T-cell (primary cell): ENCODE results near the gene MCAM. TPM values are rescaled to one million over a fixed set of nuclear protein-coding genes. Genes with fewer than 3 reads are reported as not detected.
A peak's percentile ranks its signal among the peaks of the same experiment; 100 is the strongest.

ENCODE experiments used
- ATAC-seq, 4 experiments: fragments of 200-7000 bp in 3 of 4; fragments of 150-1000 bp in 1 of 4; cut with Tn5 transposase; replicated peaks in 1 of 4; 1 replicate in 3 of 4; 2 replicates in 1 of 4; pipeline ENCODE4 v1.10.0; 2021; ENCODE audit warnings: moderate library complexity in 3 of 4, mild to moderate bottlenecking in 2 of 4, moderate number of reproducible peaks in 1 of 4
- CTCF ChIA-PET, 2 donors: fragments of 300-600 bp; sonication (Branson Sonifier 250); formaldehyde crosslinking; loops; one replicate each; lab custom pipeline; 2022; ENCODE audit warnings: antibody characterized with exemption in 2 of 2; lab: Charles Lee
- POLR2A ChIA-PET, 2 donors: fragments of 300-600 bp; sonication (Branson Sonifier 250); formaldehyde crosslinking; loops; one replicate each; lab custom pipeline; 2022; ENCODE audit warnings: antibody characterized with exemption in 2 of 2; lab: Charles Lee
- DNase-seq, 35 experiments: peaks; one replicate each; pipeline versions ENCODE4 v3.0.0 to v3.0.0-alpha.2; 2013 to 2023
- H3K27ac ChIP-seq: one replicate; pipeline ENCODE4 v1.5.1; 2013; ENCODE audit warnings: low read length
- H3K27me3 ChIP-seq, 2 experiments: replicated peaks in 1 of 2; 1 replicate in 1 of 2; 2 replicates in 1 of 2; pipeline versions ENCODE4 v1.6.1 to v1.7.0; 2013; ENCODE audit warnings: low read length in 1 of 2, mixed read lengths in 1 of 2; ENCODE audit not compliant: control insufficient read depth in 2 of 2, insufficient read depth in 2 of 2; ENCODE audit errors: extremely low read depth in 1 of 2
- H3K36me3 ChIP-seq, 2 donors: 1 replicate in 1 of 2; 2 replicates in 1 of 2; pipeline versions ENCODE4 v1.6.1 to v1.7.0; 2013; ENCODE audit warnings: low read length in 1 of 2; ENCODE audit not compliant: control insufficient read depth in 2 of 2, insufficient read depth in 1 of 2; ENCODE audit errors: extremely low read depth in 1 of 2
- H3K4me1 ChIP-seq, 2 experiments: 1 replicate in 1 of 2; 2 replicates in 1 of 2; pipeline versions ENCODE4 v1.6.1 to v1.7.0; 2013; ENCODE audit warnings: low read length in 2 of 2, mixed read lengths in 1 of 2; ENCODE audit not compliant: insufficient read depth in 2 of 2, control insufficient read depth in 1 of 2; ENCODE audit errors: extremely low read depth in 1 of 2
- H3K4me3 ChIP-seq, 2 donors: 1 replicate in 1 of 2; 2 replicates in 1 of 2; pipeline versions ENCODE4 v1.5.1 to v1.7.0; 2013; ENCODE audit warnings: mild to moderate bottlenecking in 2 of 2, low read length in 1 of 2, moderate library complexity in 1 of 2; ENCODE audit not compliant: control insufficient read depth in 1 of 2; ENCODE audit errors: extremely low read depth in 1 of 2
- H3K9me3 ChIP-seq: 2 replicates; pipeline ENCODE4 v1.7.0; 2013
- H3K27ac Mint-ChIP-seq, 2 donors: one replicate each; pipeline ENCODE4 v1.8.0; 2020 to 2021; ENCODE audit warnings: mild to moderate bottlenecking in 2 of 2, mixed read lengths in 2 of 2
- H3K27me3 Mint-ChIP-seq, 2 donors: one replicate each; pipeline ENCODE4 v1.8.0; 2021 to 2022; ENCODE audit warnings: mixed read lengths in 2 of 2
- H3K36me3 Mint-ChIP-seq: one replicate; pipeline ENCODE4 v1.8.0; 2021; ENCODE audit warnings: mixed read lengths
- H3K4me1 Mint-ChIP-seq, 3 donors: one replicate each; pipeline ENCODE4 v1.8.0; 2020 to 2022; ENCODE audit warnings: mixed read lengths in 3 of 3, mild to moderate bottlenecking in 1 of 3
- H3K4me3 Mint-ChIP-seq, 3 donors: one replicate each; pipeline ENCODE4 v1.8.0; 2020 to 2022; ENCODE audit warnings: mild to moderate bottlenecking in 3 of 3, mixed read lengths in 3 of 3, moderate library complexity in 3 of 3
- H3K9me3 Mint-ChIP-seq, 3 donors: one replicate each; pipeline ENCODE4 v1.8.0; 2020 to 2022; ENCODE audit warnings: mixed read lengths in 3 of 3
- WGBS: methylation state at CpG from one replicate; pipeline ENCODE4 v1.1.5; 2013; ENCODE audit warnings: missing lambda C conversion rate; ENCODE audit not compliant: insufficient coverage; 5-methylcytosine and 5-hydroxymethylcytosine counted together
- total RNA-seq, 35 experiments: library from RNA in 6 of 35; stranded (reverse) in 6 of 35; fragments of 120-200 nt in 1 of 35; gene quantifications; one replicate each; pipeline versions ENCODE4 v1.2.1 to v1.2.4 and lab custom pipeline; 2013 to 2026

Gene MCAM
- total RNA-seq, 5 donors from 2014 or later (not counting 1 experiment from before 2014, with no cell fraction given): 0.50 to 10.2 (median 0.76) TPM

- Histone ChIP-seq H3K4me1 (peaks cover 5 to 38% of the 10 kb centered on the region in 2 experiments), H3K36me3 (peaks cover 2 to 6% of the 10 kb centered on the region in 2 donors), H3K27me3 (peaks cover 4 to 16% of the 10 kb centered on the region in 2 experiments), H3K4me3 (peak within 1 kb of the TSS; percentile 77 to 95), H3K9me3 (no peaks in the 10 kb centered on the region), H3K27ac (peak within 1 kb of the TSS; percentile 60)
- H3K27me3 Mint-ChIP-seq: peaks cover 16% of the 10 kb centered on the region in 2 donors
- peaks cover 3% of the 10 kb centered on the region for H3K36me3 Mint-ChIP-seq
- H3K27ac Mint-ChIP-seq: peak within 1 kb of the TSS; percentile 92 to 93
- DNase-seq: peak; percentile 83 to 98 (median 91)
- H3K9me3 Mint-ChIP-seq: no peaks in the 10 kb centered on the region
- ChIA-PET POLR2A (interaction anchor here in 1 of 2 donors (0.6 kb wide), 1 partner anchor 1031 kb away, joined by 3 read pairs; no protein-coding TSS in a partner anchor), CTCF (interaction anchor here in 1 of 2 donors (0.7 kb wide), 1 partner anchor 250 kb away, joined by 5 read pairs; the partner anchor contains the start of gene HMBS)
- H3K4me1 Mint-ChIP-seq: peaks cover 30 to 49% (median 35%) of the 10 kb centered on the region in 3 donors
- ATAC-seq: peak; percentile 95 to 97 (median 96)
- WGBS: under 1% methylated on average over 53 of the region's 54 CpGs
- peak within 1 kb of the TSS; percentile 93 to 99 (median 98) for H3K4me3 Mint-ChIP-seq
Observed at GRCh38 chr11:119334174-119334930, 17.4 kb upstream of the MCAM start, which contains the start of gene RNF26. Gene RNF26 (plus strand): TSS chr11:119334527. CDS start chr11:119335123, 596 bp downstream.

DNA sequence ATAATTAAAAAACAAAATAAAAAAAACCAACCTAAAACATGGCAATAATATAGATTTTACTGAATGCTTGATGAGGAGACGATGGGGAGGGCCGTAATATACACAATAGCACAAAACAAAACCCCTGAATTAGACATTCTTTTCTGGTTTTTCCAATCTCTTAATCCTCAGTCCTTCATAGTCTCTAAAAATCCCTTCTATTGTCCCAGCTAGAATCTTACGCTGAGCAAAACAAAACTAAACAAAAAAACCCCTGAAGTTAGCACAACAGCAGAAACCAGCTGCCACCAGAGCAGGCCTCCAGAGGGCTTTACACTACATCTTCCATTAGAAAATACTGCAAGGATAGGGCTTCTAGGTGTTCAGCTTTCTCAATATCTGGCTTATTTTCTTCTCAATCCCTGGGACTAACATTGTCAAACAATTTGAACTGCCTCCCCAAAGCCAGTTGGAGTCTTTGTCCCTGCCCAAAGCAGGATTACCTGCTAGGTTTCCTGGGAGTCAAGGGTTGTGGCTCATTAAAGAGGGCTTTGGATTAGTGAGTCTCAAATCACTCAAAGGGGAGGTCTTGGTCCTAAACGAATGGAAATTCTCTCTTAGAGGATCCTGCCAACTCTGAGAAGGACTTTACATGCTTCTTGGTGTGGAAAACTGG lies 15.3 kb upstream of the MCAM start:
- ATAC-seq (no peak), DNase-seq (no peak)
- Histone ChIP-seq H3K9me3 (no peaks in the 10 kb centered on the region), H3K4me1 (peaks cover 5 to 20% of the 10 kb centered on the region in 2 experiments), H3K27me3 (peaks cover 0 to 2% of the 10 kb centered on the region in 2 experiments), H3K27ac (no peak overlapping the region), H3K36me3 (peaks cover 2 to 6% of the 10 kb centered on the region in 2 donors), H3K4me3 (no peak overlapping the region)
- H3K27ac Mint-ChIP-seq: peak overlapping the region in 1 of 2 donors; percentile 49
- ChIA-PET POLR2A (interaction anchor here in 1 of 2 donors (0.7 kb wide), 1 partner anchor 18 kb away, joined by 3 read pairs; no protein-coding TSS in a partner anchor), CTCF (no interaction called here)
- peaks cover 3% of the 10 kb centered on the region for H3K36me3 Mint-ChIP-seq
- peaks cover 10 to 16% of the 10 kb centered on the region in 2 donors for H3K27me3 Mint-ChIP-seq
- WGBS: 92% methylated on average over 2 of the region's 4 CpGs
- no peaks in the 10 kb centered on the region for H3K9me3 Mint-ChIP-seq
- peak overlapping the region in 2 of 3 donors; percentile 93 to 99 for H3K4me3 Mint-ChIP-seq
- peaks cover 19 to 34% (median 27%) of the 10 kb centered on the region in 3 donors for H3K4me1 Mint-ChIP-seq

DNA sequence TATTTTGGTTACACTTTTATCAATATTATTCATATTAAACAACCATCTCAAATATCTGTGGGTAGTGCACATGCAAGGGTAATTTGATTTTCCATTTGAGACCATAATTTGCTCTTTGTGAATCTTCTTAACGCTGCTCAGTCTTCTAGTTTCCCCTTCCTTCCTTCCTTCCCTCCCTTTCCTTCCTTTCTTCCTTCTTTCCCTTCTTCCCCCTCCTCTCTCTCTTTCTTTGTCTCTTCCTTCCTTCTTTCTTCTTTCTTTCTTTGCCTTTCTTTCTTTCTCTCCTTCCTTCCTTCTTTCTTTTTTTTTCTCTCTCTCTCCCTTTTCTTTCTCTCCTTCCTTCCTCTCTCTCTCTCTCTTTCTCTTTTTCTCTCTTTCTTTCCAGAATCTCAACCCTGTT lies 13.3 kb upstream of the MCAM start:
- ATAC-seq: no peak
- no peaks in the 10 kb centered on the region for H3K36me3 Mint-ChIP-seq
- Histone ChIP-seq H3K27me3 (peaks cover 0 to 2% of the 10 kb centered on the region in 2 experiments), H3K27ac (no peak overlapping the region), H3K36me3 (no peaks in the 10 kb centered on the region), H3K4me3 (no peak overlapping the region), H3K9me3 (no peaks in the 10 kb centered on the region), H3K4me1 (peaks cover 5 to 13% of the 10 kb centered on the region in 2 experiments)
- ChIA-PET POLR2A (no interaction called here), CTCF (no interaction called here)
- no peak overlapping the region for H3K4me3 Mint-ChIP-seq
- no peaks in the 10 kb centered on the region for H3K9me3 Mint-ChIP-seq
- H3K4me1 Mint-ChIP-seq: peaks cover 14 to 21% (median 15%) of the 10 kb centered on the region in 3 donors
- no peak overlapping the region for H3K27ac Mint-ChIP-seq
- 31% methylated on average over 1 of the region's 1 CpG for WGBS
- H3K27me3 Mint-ChIP-seq: peaks cover 10 to 16% of the 10 kb centered on the region in 2 donors
- no peak for DNase-seq

- H3K4me3 Mint-ChIP-seq: no peak overlapping the region
- no peak overlapping the region for H3K27ac Mint-ChIP-seq
- no peaks in the 10 kb centered on the region for H3K36me3 Mint-ChIP-seq
- Histone ChIP-seq H3K4me3 (no peak overlapping the region), H3K27ac (no peak overlapping the region), H3K27me3 (peaks cover 0 to 2% of the 10 kb centered on the region in 2 experiments), H3K36me3 (no peaks in the 10 kb centered on the region), H3K4me1 (peaks cover 0 to 6% of the 10 kb centered on the region in 2 experiments), H3K9me3 (no peaks in the 10 kb centered on the region)
- DNase-seq (no peak), ATAC-seq (no peak)
- peaks cover 8 to 13% (median 8%) of the 10 kb centered on the region in 3 donors for H3K4me1 Mint-ChIP-seq
- H3K9me3 Mint-ChIP-seq: no peaks in the 10 kb centered on the region
- H3K27me3 Mint-ChIP-seq: peaks cover 10 to 16% of the 10 kb centered on the region in 2 donors
- ChIA-PET POLR2A (interaction anchor here in 1 of 2 donors (0.7 kb wide), 1 partner anchor 9 kb away, joined by 14 read pairs; no protein-coding TSS in a partner anchor), CTCF (interaction anchor here in 1 of 2 donors (0.7 kb wide), 1 partner anchor 11 kb away, joined by 8 read pairs; no protein-coding TSS in a partner anchor)
- no CpG with 5 or more reads among the region's 2 CpGs for WGBS
Observed at GRCh38 chr11:119329320-119329719, 12.4 kb upstream of the MCAM start.

DNA sequence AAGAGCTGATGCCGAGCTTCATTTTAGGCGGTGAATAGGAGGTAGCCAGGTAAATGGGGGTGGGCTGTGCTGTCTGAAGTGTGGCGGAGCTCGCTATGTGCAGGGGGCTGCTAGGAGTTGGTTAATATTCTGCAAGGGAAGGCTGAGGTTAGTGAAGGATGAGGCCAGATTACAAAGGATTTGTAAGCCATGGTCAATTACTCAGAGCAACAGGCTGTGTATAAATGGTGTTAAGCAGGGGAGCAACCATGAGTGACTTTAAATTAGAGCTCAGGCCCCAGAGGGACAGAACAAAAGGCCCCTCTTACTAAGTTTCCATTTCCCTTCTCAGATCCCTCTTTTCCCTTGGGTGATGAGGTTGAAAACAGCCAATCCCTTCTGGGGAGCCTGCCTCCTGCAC lies 7.3 kb upstream of the MCAM start:
- no peak for ATAC-seq
- 77% methylated on average over 4 of the region's 4 CpGs for WGBS
- peaks cover 2 to 29% of the 10 kb centered on the region in 2 experiments for H3K4me1 ChIP-seq

More for the DNA sequence above, 7.3 kb upstream of the MCAM start:
- peaks cover 6 to 7% of the 10 kb centered on the region in 2 donors for H3K27me3 Mint-ChIP-seq
- no peaks in the 10 kb centered on the region for H3K9me3 ChIP-seq
- DNase-seq: no peak
- no peaks in the 10 kb centered on the region for H3K36me3 Mint-ChIP-seq
- H3K4me3 ChIP-seq: no peak overlapping the region
- H3K27ac Mint-ChIP-seq: no peak overlapping the region
- CTCF ChIA-PET: interaction anchor here (0.5 to 2.1 kb wide), 18 partner anchors 9 to 128 kb away, joined by 3 to 12 read pairs (median 4); partner anchors contain the start of gene CBL (in 2 of the 2)
- no peak overlapping the region for H3K27ac ChIP-seq
- no peak overlapping the region for H3K4me3 Mint-ChIP-seq
- H3K27me3 ChIP-seq: peaks cover 0 to 14% of the 10 kb centered on the region in 2 experiments
- H3K36me3 ChIP-seq: no peaks in the 10 kb centered on the region
- POLR2A ChIA-PET: interaction anchor here in 1 of 2 donors (0.5 kb wide), 1 partner anchor 17 kb away, joined by 5 read pairs; no protein-coding TSS in a partner anchor
- H3K9me3 Mint-ChIP-seq: no peaks in the 10 kb centered on the region
- H3K4me1 Mint-ChIP-seq: peaks cover 15 to 23% (median 20%) of the 10 kb centered on the region in 3 donors
